HEK293 (cell line): ENCODE measurements around the gene ZDHHC14.

ENCODE experiments used
- KLF1 ChIP-seq: fragments of 450-650 bp; formaldehyde crosslinking; IDR thresholded peaks from 2 replicates; pipeline ENCODE4 v1.5.1; 2016; ENCODE audit warnings: missing biosample characterization, missing genetic modification characterization
- KLF9 ChIP-seq: fragments of 450-650 bp; formaldehyde crosslinking; IDR thresholded peaks from 2 replicates; pipeline ENCODE4 v1.5.1; 2016; ENCODE audit warnings: missing biosample characterization, missing genetic modification characterization, low read depth
- PRDM1 ChIP-seq: fragments of 450-650 bp; formaldehyde crosslinking; IDR thresholded peaks from 2 replicates; pipeline ENCODE4; 2016; ENCODE audit warnings: missing biosample characterization, missing genetic modification characterization
- SCRT2 ChIP-seq: fragments of 450-650 bp; formaldehyde crosslinking; IDR thresholded peaks from 2 replicates; pipeline ENCODE4 v1.5.1; 2016; ENCODE audit warnings: missing biosample characterization, missing genetic modification characterization
- SETDB1 ChIP-seq: IDR thresholded peaks from one replicate; pipeline ENCODE4 v1.6.1; 2017; ENCODE audit warnings: mild to moderate bottlenecking, low read length, moderate library complexity, mixed read lengths; ENCODE audit not compliant: insufficient read length
- ZBTB21 ChIP-seq: fragments of 450-650 bp; formaldehyde crosslinking; IDR thresholded peaks from 2 replicates; pipeline ENCODE4 v1.5.1; 2017; ENCODE audit warnings: missing biosample characterization, missing genetic modification characterization
- ZBTB8A ChIP-seq: fragments of 450-650 bp; formaldehyde crosslinking; IDR thresholded peaks from 2 replicates; pipeline ENCODE4 v1.5.1; 2016; ENCODE audit warnings: missing biosample characterization, missing genetic modification characterization
- ZNF211 ChIP-seq: fragments of 450-650 bp; formaldehyde crosslinking; IDR thresholded peaks from 2 replicates; pipeline ENCODE4 v1.5.1; 2016; ENCODE audit warnings: low read depth, missing biosample characterization, missing genetic modification characterization
- ZNF324 ChIP-seq: fragments of 450-650 bp; formaldehyde crosslinking; IDR thresholded peaks from 2 replicates; pipeline ENCODE4 v1.5.1; 2016; ENCODE audit warnings: missing biosample characterization, missing genetic modification characterization
- ZNF341 ChIP-seq: fragments of 450-650 bp; formaldehyde crosslinking; IDR thresholded peaks from 2 replicates; pipeline ENCODE4; 2016; ENCODE audit warnings: low read depth, missing biosample characterization, missing genetic modification characterization
- ZNF37A ChIP-seq: fragments of 450-650 bp; IDR thresholded peaks from 2 replicates; pipeline ENCODE4 v1.5.1; 2018; ENCODE audit warnings: missing biosample characterization, missing genetic modification characterization
- ZNF391 ChIP-seq: fragments of 450-650 bp; formaldehyde crosslinking; IDR thresholded peaks from 2 replicates; pipeline ENCODE4 v1.5.1; 2016; ENCODE audit warnings: low read depth, missing biosample characterization, missing genetic modification characterization, borderline replicate concordance
- ZNF433 ChIP-seq: fragments of 450-650 bp; formaldehyde crosslinking; IDR thresholded peaks from 2 replicates; pipeline ENCODE4 v1.5.1; 2016; ENCODE audit warnings: missing biosample characterization, missing genetic modification characterization, low read depth
- ZNF548 ChIP-seq: fragments of 450-650 bp; formaldehyde crosslinking; IDR thresholded peaks from 2 replicates; pipeline ENCODE4 v1.5.1; 2016; ENCODE audit warnings: missing biosample characterization, missing genetic modification characterization
- ZNF558 ChIP-seq: fragments of 450-650 bp; formaldehyde crosslinking; IDR thresholded peaks from 2 replicates; pipeline ENCODE4 v1.5.1; 2016; ENCODE audit warnings: missing biosample characterization, missing genetic modification characterization
- ZNF571 ChIP-seq: fragments of 450-650 bp; formaldehyde crosslinking; IDR thresholded peaks from 2 replicates; pipeline ENCODE4 v1.5.0; 2017; ENCODE audit warnings: missing biosample characterization, missing genetic modification characterization
- ZNF629 ChIP-seq: fragments of 450-650 bp; formaldehyde crosslinking; IDR thresholded peaks from 2 replicates; pipeline ENCODE4 v1.5.1; 2017; ENCODE audit warnings: missing biosample characterization, missing genetic modification characterization
- ZNF654 ChIP-seq: fragments of 450-650 bp; formaldehyde crosslinking; IDR thresholded peaks from 2 replicates; pipeline ENCODE4 v1.5.1; 2016; ENCODE audit warnings: low read depth, missing biosample characterization, missing genetic modification characterization
- ZXDB ChIP-seq: fragments of 450-650 bp; formaldehyde crosslinking; IDR thresholded peaks from 2 replicates; pipeline ENCODE4 v1.5.1; 2016; ENCODE audit warnings: missing biosample characterization, missing genetic modification characterization
- TF ChIP-seq, protein P1 (sequence below): fragments of 450-650 bp; formaldehyde crosslinking; IDR thresholded peaks from 2 replicates; pipeline ENCODE4 v1.5.1; 2017; ENCODE audit warnings: missing biosample characterization, missing genetic modification characterization
- TF ChIP-seq, protein P2 (sequence below): fragments of 450-650 bp; formaldehyde crosslinking; IDR thresholded peaks from 2 replicates; pipeline ENCODE4 v1.5.1; 2016; ENCODE audit warnings: missing biosample characterization, missing genetic modification characterization
- TF ChIP-seq, protein P3 (sequence below): fragments of 450-650 bp; formaldehyde crosslinking; IDR thresholded peaks from 2 replicates; pipeline ENCODE4 v1.5.1; 2016; ENCODE audit warnings: missing biosample characterization, missing genetic modification characterization, borderline replicate concordance
- TF ChIP-seq, protein P4 (sequence below): fragments of 450-650 bp; formaldehyde crosslinking; IDR thresholded peaks from 2 replicates; pipeline ENCODE4 v1.5.1; 2016; ENCODE audit warnings: missing biosample characterization, missing genetic modification characterization
- TF ChIP-seq, protein P5 (sequence below): fragments of 450-650 bp; formaldehyde crosslinking; IDR thresholded peaks from 2 replicates; pipeline ENCODE4 v1.5.1; 2016; ENCODE audit warnings: missing biosample characterization, missing genetic modification characterization
- TF ChIP-seq, protein P6 (sequence below): fragments of 450-650 bp; formaldehyde crosslinking; IDR thresholded peaks from 2 replicates; pipeline ENCODE4 v1.5.1; 2017; ENCODE audit warnings: missing biosample characterization, missing genetic modification characterization
- TF ChIP-seq, protein P7 (sequence below): fragments of 450-650 bp; formaldehyde crosslinking; IDR thresholded peaks from 2 replicates; pipeline ENCODE4 v1.5.1; 2016; ENCODE audit warnings: missing biosample characterization, missing genetic modification characterization
- TF ChIP-seq, protein P8 (sequence below): fragments of 450-650 bp; formaldehyde crosslinking; IDR thresholded peaks from 2 replicates; pipeline ENCODE4 v1.5.1; 2017; ENCODE audit warnings: missing biosample characterization, missing genetic modification characterization

Gene ZDHHC14

DNA sequence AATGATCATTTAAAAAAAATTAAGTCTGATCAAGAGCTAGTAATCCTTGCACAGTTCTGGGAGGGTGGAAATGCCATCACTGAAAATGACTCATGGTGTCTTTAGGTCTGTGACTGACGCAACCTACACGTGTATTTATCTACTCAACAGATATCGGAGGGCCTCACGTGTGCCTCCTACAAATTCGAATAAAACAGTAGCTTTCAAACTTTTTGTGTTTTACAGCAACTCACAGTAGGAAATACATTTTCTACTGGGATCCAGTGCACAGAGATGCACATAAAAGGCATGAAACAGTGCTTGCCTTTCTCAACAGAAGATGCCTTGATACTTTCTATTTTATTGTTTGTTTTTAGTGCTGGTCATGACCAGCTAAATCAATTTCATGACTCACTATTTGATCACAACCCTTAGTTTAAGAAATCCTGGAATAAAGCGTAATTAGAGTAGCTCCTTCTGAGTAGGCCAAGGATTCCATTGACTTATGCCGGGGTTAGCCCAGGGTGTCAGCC, 232.1 kb downstream of the ZDHHC14 start (continued):
- TF ChIP-seq, protein P1, sequence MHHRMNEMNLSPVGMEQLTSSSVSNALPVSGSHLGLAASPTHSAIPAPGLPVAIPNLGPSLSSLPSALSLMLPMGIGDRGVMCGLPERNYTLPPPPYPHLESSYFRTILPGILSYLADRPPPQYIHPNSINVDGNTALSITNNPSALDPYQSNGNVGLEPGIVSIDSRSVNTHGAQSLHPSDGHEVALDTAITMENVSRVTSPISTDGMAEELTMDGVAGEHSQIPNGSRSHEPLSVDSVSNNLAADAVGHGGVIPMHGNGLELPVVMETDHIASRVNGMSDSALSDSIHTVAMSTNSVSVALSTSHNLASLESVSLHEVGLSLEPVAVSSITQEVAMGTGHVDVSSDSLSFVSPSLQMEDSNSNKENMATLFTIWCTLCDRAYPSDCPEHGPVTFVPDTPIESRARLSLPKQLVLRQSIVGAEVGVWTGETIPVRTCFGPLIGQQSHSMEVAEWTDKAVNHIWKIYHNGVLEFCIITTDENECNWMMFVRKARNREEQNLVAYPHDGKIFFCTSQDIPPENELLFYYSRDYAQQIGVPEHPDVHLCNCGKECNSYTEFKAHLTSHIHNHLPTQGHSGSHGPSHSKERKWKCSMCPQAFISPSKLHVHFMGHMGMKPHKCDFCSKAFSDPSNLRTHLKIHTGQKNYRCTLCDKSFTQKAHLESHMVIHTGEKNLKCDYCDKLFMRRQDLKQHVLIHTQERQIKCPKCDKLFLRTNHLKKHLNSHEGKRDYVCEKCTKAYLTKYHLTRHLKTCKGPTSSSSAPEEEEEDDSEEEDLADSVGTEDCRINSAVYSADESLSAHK (tag by site-specific recombination): no peak
- TF ChIP-seq PRDM1 (0 out of 2 replicates have a peak, but pooled peaks have one; percentile 33), ZNF629 (peak; percentile 83), ZNF548 (no peak), ZNF654 (tag by site-specific recombination) (no peak; the same call in 1 of the 2 replicates), KLF1 (no peak), ZNF37A (no peak), ZBTB8A (tag by site-specific recombination) (no peak), ZNF571 (tag by site-specific recombination) (no peak), KLF9 (tag by site-specific recombination) (no peak), ZNF433 (tag by site-specific recombination) (no peak), ZNF341 (no peak), ZXDB (tag by site-specific recombination) (no peak), SCRT2 (tag by site-specific recombination) (peak; percentile 65), SETDB1 (no peak), ZNF211 (tag by site-specific recombination) (no peak), ZNF324 (tag by site-specific recombination) (peak; percentile 56; the same call in 1 of the 2 replicates), ZNF558 (0 out of 2 replicates have a peak, but pooled peaks have one; percentile 28), ZBTB21 (tag by site-specific recombination) (peak; percentile 23; the same call in 1 of the 2 replicates), ZNF391 (no peak)
- TF ChIP-seq, protein P2, sequence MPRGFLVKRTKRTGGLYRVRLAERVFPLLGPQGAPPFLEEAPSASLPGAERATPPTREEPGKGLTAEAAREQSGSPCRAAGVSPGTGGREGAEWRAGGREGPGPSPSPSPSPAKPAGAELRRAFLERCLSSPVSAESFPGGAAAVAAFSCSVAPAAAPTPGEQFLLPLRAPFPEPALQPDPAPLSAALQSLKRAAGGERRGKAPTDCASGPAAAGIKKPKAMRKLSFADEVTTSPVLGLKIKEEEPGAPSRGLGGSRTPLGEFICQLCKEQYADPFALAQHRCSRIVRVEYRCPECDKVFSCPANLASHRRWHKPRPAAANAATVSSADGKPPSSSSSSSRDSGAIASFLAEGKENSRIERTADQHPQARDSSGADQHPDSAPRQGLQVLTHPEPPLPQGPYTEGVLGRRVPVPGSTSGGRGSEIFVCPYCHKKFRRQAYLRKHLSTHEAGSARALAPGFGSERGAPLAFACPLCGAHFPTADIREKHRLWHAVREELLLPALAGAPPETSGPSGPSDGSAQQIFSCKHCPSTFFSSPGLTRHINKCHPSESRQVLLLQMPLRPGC (tag by site-specific recombination): peak; percentile 85
- TF ChIP-seq, protein P3, sequence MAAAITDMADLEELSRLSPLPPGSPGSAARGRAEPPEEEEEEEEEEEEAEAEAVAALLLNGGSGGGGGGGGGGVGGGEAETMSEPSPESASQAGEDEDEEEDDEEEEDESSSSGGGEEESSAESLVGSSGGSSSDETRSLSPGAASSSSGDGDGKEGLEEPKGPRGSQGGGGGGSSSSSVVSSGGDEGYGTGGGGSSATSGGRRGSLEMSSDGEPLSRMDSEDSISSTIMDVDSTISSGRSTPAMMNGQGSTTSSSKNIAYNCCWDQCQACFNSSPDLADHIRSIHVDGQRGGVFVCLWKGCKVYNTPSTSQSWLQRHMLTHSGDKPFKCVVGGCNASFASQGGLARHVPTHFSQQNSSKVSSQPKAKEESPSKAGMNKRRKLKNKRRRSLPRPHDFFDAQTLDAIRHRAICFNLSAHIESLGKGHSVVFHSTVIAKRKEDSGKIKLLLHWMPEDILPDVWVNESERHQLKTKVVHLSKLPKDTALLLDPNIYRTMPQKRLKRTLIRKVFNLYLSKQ (tag by site-specific recombination): no peak
- TF ChIP-seq, protein P4, sequence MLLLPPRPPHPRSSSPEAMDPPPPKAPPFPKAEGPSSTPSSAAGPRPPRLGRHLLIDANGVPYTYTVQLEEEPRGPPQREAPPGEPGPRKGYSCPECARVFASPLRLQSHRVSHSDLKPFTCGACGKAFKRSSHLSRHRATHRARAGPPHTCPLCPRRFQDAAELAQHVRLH (tag by site-specific recombination): no peak
- TF ChIP-seq, protein P5, sequence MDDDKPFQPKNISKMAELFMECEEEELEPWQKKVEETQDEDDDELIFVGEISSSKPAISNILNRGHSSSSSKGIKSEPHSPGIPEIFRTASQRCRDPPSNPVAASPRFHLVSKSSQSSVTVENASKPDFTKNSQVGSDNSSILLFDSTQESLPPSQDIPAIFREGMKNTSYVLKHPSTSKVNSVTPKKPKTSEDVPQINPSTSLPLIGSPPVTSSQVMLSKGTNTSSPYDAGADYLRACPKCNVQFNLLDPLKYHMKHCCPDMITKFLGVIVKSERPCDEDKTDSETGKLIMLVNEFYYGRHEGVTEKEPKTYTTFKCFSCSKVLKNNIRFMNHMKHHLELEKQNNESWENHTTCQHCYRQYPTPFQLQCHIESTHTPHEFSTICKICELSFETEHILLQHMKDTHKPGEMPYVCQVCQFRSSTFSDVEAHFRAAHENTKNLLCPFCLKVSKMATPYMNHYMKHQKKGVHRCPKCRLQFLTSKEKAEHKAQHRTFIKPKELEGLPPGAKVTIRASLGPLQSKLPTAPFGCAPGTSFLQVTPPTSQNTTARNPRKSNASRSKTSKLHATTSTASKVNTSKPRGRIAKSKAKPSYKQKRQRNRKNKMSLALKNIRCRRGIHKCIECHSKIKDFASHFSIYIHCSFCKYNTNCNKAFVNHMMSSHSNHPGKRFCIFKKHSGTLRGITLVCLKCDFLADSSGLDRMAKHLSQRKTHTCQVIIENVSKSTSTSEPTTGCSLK (tag by site-specific recombination): no peak
- TF ChIP-seq, protein P6, sequence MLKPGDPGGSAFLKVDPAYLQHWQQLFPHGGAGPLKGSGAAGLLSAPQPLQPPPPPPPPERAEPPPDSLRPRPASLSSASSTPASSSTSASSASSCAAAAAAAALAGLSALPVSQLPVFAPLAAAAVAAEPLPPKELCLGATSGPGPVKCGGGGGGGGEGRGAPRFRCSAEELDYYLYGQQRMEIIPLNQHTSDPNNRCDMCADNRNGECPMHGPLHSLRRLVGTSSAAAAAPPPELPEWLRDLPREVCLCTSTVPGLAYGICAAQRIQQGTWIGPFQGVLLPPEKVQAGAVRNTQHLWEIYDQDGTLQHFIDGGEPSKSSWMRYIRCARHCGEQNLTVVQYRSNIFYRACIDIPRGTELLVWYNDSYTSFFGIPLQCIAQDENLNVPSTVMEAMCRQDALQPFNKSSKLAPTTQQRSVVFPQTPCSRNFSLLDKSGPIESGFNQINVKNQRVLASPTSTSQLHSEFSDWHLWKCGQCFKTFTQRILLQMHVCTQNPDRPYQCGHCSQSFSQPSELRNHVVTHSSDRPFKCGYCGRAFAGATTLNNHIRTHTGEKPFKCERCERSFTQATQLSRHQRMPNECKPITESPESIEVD: peak; percentile 86
- TF ChIP-seq, protein P7, sequence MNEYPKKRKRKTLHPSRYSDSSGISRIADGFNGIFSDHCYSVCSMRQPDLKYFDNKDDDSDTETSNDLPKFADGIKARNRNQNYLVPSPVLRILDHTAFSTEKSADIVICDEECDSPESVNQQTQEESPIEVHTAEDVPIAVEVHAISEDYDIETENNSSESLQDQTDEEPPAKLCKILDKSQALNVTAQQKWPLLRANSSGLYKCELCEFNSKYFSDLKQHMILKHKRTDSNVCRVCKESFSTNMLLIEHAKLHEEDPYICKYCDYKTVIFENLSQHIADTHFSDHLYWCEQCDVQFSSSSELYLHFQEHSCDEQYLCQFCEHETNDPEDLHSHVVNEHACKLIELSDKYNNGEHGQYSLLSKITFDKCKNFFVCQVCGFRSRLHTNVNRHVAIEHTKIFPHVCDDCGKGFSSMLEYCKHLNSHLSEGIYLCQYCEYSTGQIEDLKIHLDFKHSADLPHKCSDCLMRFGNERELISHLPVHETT (tag by site-specific recombination): no peak
- TF ChIP-seq, protein P8, sequence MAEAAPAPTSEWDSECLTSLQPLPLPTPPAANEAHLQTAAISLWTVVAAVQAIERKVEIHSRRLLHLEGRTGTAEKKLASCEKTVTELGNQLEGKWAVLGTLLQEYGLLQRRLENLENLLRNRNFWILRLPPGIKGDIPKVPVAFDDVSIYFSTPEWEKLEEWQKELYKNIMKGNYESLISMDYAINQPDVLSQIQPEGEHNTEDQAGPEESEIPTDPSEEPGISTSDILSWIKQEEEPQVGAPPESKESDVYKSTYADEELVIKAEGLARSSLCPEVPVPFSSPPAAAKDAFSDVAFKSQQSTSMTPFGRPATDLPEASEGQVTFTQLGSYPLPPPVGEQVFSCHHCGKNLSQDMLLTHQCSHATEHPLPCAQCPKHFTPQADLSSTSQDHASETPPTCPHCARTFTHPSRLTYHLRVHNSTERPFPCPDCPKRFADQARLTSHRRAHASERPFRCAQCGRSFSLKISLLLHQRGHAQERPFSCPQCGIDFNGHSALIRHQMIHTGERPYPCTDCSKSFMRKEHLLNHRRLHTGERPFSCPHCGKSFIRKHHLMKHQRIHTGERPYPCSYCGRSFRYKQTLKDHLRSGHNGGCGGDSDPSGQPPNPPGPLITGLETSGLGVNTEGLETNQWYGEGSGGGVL (tag by site-specific recombination): peak; percentile 17; the same call in 1 of the 2 replicates
